Measurements from ENCODE around the gene ARHGAP36.

The ARHGAP36 gene

DNA sequence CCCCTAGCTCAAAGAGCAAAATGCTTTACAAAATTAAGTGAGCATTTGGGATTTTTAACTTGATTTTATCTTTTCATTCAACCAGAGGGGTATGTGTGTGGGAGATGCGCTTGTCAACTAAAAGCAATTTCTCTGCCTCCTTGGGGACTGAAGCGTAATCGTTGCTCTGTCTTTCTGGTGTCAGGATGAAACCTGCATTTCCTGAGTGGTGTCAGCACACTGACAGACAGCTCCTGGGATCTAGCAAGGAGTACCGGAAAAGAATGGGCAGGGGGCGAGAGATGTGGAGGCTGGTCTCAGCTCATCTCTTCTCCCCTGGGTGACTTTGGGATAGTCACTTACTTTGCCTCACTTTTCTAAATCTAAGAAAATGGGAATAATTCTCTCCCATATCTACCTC, 5.1 kb upstream of the ARHGAP36 start:
- H3K27ac ChIP-seq (ENCODE audit: low read depth, low read length): no peak overlapping the region
- H3K9me3 ChIP-seq (ENCODE audit: control insufficient read depth, insufficient read depth, low read length): no peaks in the 10 kb centered on the region
- no peaks in the 10 kb centered on the region for H3K9me2 ChIP-seq (replicated peaks; ENCODE audit: control insufficient read depth, low read length)
- no peak for TF ChIP-seq EZH2phosphoT487 (IDR thresholded peaks at IDR 0.05; ENCODE audit: borderline replicate concordance, low read length)
- TF ChIP-seq, protein P1, sequence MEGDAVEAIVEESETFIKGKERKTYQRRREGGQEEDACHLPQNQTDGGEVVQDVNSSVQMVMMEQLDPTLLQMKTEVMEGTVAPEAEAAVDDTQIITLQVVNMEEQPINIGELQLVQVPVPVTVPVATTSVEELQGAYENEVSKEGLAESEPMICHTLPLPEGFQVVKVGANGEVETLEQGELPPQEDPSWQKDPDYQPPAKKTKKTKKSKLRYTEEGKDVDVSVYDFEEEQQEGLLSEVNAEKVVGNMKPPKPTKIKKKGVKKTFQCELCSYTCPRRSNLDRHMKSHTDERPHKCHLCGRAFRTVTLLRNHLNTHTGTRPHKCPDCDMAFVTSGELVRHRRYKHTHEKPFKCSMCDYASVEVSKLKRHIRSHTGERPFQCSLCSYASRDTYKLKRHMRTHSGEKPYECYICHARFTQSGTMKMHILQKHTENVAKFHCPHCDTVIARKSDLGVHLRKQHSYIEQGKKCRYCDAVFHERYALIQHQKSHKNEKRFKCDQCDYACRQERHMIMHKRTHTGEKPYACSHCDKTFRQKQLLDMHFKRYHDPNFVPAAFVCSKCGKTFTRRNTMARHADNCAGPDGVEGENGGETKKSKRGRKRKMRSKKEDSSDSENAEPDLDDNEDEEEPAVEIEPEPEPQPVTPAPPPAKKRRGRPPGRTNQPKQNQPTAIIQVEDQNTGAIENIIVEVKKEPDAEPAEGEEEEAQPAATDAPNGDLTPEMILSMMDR (IDR thresholded peaks at IDR 0.05; ENCODE audit: low read depth, low read length, poor library complexity, severe bottlenecking): no peak
- no peaks in the 10 kb centered on the region for H3K4me1 ChIP-seq (ENCODE audit: control insufficient read depth, low read length)
- H3K79me2 ChIP-seq (ENCODE audit: control insufficient read depth, low read length): no peaks in the 10 kb centered on the region
- no peaks in the 10 kb centered on the region for H3F3A ChIP-seq (ENCODE audit: control insufficient read depth, insufficient read depth)
- H3K36me3 ChIP-seq (ENCODE audit: control insufficient read depth, low read length): no peaks in the 10 kb centered on the region
- no peak overlapping the region for H3K4me2 ChIP-seq (ENCODE audit: low read length)
- no peaks in the 10 kb centered on the region for H4K20me1 ChIP-seq (ENCODE audit: control insufficient read depth, insufficient read depth, low read depth, low read length)
- no peak overlapping the region for H3K4me3 ChIP-seq (ENCODE audit: low read length)
- H3K27me3 ChIP-seq (ENCODE audit: control insufficient read depth, low read length): no peaks in the 10 kb centered on the region

DNA sequence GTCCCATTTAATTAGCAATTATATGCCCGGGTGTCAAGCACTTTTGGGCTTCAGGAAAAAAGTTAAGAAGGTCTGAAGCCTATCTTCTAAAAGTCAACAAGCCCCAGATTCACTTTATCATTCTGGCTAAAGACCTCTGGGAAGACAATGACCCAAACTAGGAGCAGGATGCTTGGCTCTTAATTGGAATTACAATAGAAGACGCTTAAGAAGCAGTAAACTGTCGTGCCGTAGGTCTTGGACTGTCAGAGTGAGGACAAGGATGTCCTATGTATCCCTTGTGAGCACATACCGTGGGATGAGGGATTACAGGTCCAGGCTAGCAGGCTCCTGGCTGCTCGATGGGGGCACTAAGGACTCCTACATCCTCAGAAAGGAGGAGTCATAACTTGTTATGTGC, 3.2 kb upstream of the ARHGAP36 start:
- H3K4me3 ChIP-seq (ENCODE audit: low read length): no peak overlapping the region
- H3K4me1 ChIP-seq (ENCODE audit: control insufficient read depth, low read length): no peaks in the 10 kb centered on the region
- H3F3A ChIP-seq (ENCODE audit: control insufficient read depth, insufficient read depth): no peaks in the 10 kb centered on the region
- no peak overlapping the region for H3K4me2 ChIP-seq (ENCODE audit: low read length)
- no peaks in the 10 kb centered on the region for H4K20me1 ChIP-seq (ENCODE audit: control insufficient read depth, insufficient read depth, low read depth, low read length)
- no peak for TF ChIP-seq EZH2phosphoT487 (IDR thresholded peaks at IDR 0.05; ENCODE audit: borderline replicate concordance, low read length)
- TF ChIP-seq, protein P1 (IDR thresholded peaks at IDR 0.05; ENCODE audit: low read depth, low read length, poor library complexity, severe bottlenecking): no peak
- H3K9me3 ChIP-seq (ENCODE audit: control insufficient read depth, insufficient read depth, low read length): no peaks in the 10 kb centered on the region
- H3K79me2 ChIP-seq (ENCODE audit: control insufficient read depth, low read length): no peaks in the 10 kb centered on the region
- H3K9me2 ChIP-seq (replicated peaks; ENCODE audit: control insufficient read depth, low read length): no peaks in the 10 kb centered on the region
- no peak overlapping the region for H3K27ac ChIP-seq (ENCODE audit: low read depth, low read length)
- no peaks in the 10 kb centered on the region for H3K27me3 ChIP-seq (ENCODE audit: control insufficient read depth, low read length)
- H3K36me3 ChIP-seq (ENCODE audit: control insufficient read depth, low read length): no peaks in the 10 kb centered on the region

GRCh38 chrX:131057706-131058105, 440 bp upstream of the ARHGAP36 start:
- no peaks in the 10 kb centered on the region for H3K9me2 ChIP-seq (replicated peaks; ENCODE audit: control insufficient read depth, low read length)
- no peak overlapping the region for H3K27ac ChIP-seq (ENCODE audit: low read depth, low read length)
- H3K9me3 ChIP-seq (ENCODE audit: control insufficient read depth, insufficient read depth, low read length): no peaks in the 10 kb centered on the region
- no peaks in the 10 kb centered on the region for H3K4me1 ChIP-seq (ENCODE audit: control insufficient read depth, low read length)
- no peak overlapping the region for H3K4me3 ChIP-seq (ENCODE audit: low read length)
- no peaks in the 10 kb centered on the region for H3K36me3 ChIP-seq (ENCODE audit: control insufficient read depth, low read length)
- H3K27me3 ChIP-seq (ENCODE audit: control insufficient read depth, low read length): no peaks in the 10 kb centered on the region
- TF ChIP-seq EZH2phosphoT487 (IDR thresholded peaks at IDR 0.05; ENCODE audit: borderline replicate concordance, low read length): no peak
- TF ChIP-seq, protein P1 (IDR thresholded peaks at IDR 0.05; ENCODE audit: low read depth, low read length, poor library complexity, severe bottlenecking): no peak
- H4K20me1 ChIP-seq (ENCODE audit: control insufficient read depth, insufficient read depth, low read depth, low read length): no peaks in the 10 kb centered on the region
- no peaks in the 10 kb centered on the region for H3K79me2 ChIP-seq (ENCODE audit: control insufficient read depth, low read length)
- no peaks in the 10 kb centered on the region for H3F3A ChIP-seq (ENCODE audit: control insufficient read depth, insufficient read depth)
- no peak overlapping the region for H3K4me2 ChIP-seq (ENCODE audit: low read length)

DNA sequence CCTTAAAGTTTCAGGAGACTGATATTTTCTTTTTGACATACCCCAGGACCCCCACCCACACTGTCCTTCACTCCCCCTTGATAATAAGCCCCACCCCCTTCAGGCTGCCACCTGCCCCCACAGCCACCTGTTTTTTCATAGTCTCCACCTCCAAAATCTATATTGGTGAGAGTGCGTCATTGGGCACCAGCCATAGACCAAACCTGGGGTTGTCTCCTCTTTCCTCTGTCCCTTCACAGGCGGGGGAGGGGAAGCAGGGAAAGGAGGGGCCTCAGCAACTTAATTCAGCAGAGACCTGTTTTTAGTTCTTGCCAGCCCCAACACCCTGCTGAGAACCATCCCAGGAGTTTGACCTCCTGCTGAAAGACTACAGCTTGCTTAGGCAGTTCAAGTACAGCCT, 1.1 kb downstream of the ARHGAP36 start:
- no peak overlapping the region for H3K4me3 ChIP-seq (ENCODE audit: low read length)
- H3K27ac ChIP-seq (ENCODE audit: low read depth, low read length): no peak overlapping the region
- TF ChIP-seq EZH2phosphoT487 (IDR thresholded peaks at IDR 0.05; ENCODE audit: borderline replicate concordance, low read length): no peak
- TF ChIP-seq, protein P1 (IDR thresholded peaks at IDR 0.05; ENCODE audit: low read depth, low read length, poor library complexity, severe bottlenecking): no peak
- no peaks in the 10 kb centered on the region for H3K9me2 ChIP-seq (replicated peaks; ENCODE audit: control insufficient read depth, low read length)
- H3K4me1 ChIP-seq (ENCODE audit: control insufficient read depth, low read length): no peaks in the 10 kb centered on the region
- H3K4me2 ChIP-seq (ENCODE audit: low read length): no peak overlapping the region
- H3K27me3 ChIP-seq (ENCODE audit: control insufficient read depth, low read length): no peaks in the 10 kb centered on the region
- H3F3A ChIP-seq (ENCODE audit: control insufficient read depth, insufficient read depth): no peaks in the 10 kb centered on the region
- H3K36me3 ChIP-seq (ENCODE audit: control insufficient read depth, low read length): no peaks in the 10 kb centered on the region
- no peaks in the 10 kb centered on the region for H4K20me1 ChIP-seq (ENCODE audit: control insufficient read depth, insufficient read depth, low read depth, low read length)
- no peaks in the 10 kb centered on the region for H3K79me2 ChIP-seq (ENCODE audit: control insufficient read depth, low read length)
- no peaks in the 10 kb centered on the region for H3K9me3 ChIP-seq (ENCODE audit: control insufficient read depth, insufficient read depth, low read length)
